D721Med (cell line): ENCODE results near the gene ATP7B.
"Not testable (repeated sequence)": the region's sequence is repeated elsewhere in the genome, so short reads cannot be mapped to it uniquely, and the experiment has no call there.

ENCODE experiments used
- DNase-seq: peaks from one replicate; pipeline ENCODE4 v3.0.0; 2011; ENCODE audit warnings: low spot score; ENCODE audit not compliant: insufficient read length
- FAIRE-seq: peaks from 2 replicates; lab custom pipeline; 2011; peaks lifted over from hg19 to GRCh38; lab: Jason Lieb, UNC
- CTCF ChIP-seq: IDR thresholded peaks from 2 replicates; pipeline ENCODE4 v1.5.1; 2012; ENCODE audit warnings: mild to moderate bottlenecking, control low read depth; ENCODE audit not compliant: insufficient read depth; ENCODE audit errors: missing control alignments

The ATP7B gene

GRCh38 chr13:52034616-52035226 is 23.5 kb upstream of the ATP7B start:
- TF ChIP-seq CTCF: no peak
- DNase-seq (no peak), FAIRE-seq (no peak)

- TF ChIP-seq CTCF: no peak
- no peak for FAIRE-seq
- DNase-seq: no peak
These were observed 21.8 kb upstream of the ATP7B start for GRCh38 chr13:52033039-52033438.

- not testable (repeated sequence) for DNase-seq, FAIRE-seq
These were observed 19.2 kb upstream of the ATP7B start for GRCh38 chr13:52030401-52030800.

- DNase-seq: no peak
- no peak for FAIRE-seq
These were observed 18.3 kb upstream of the ATP7B start for GRCh38 chr13:52029569-52029968.

GRCh38 chr13:52027832-52028231 is 16.6 kb upstream of the ATP7B start:
- no peak for FAIRE-seq
- TF ChIP-seq CTCF: no peak
- DNase-seq: no peak

More at GRCh38 chr13:52029569-52029968, 18.3 kb upstream of the ATP7B start:
- TF ChIP-seq CTCF: no peak

GRCh38 chr13:52026246-52026626 is 15.0 kb upstream of the ATP7B start:
- FAIRE-seq (no peak), DNase-seq (no peak)
- TF ChIP-seq CTCF: no peak

- no peak for FAIRE-seq
- no peak for TF ChIP-seq CTCF
- DNase-seq: no peak
These were observed 14.4 kb upstream of the ATP7B start for GRCh38 chr13:52025475-52026245.
